Neuron (in vitro differentiated cells): ENCODE measurements around the gene EIF4G2.

Source experiments
- H2AFZ ChIP-seq: one replicate; pipeline ENCODE4 v1.6.1; 2013; ENCODE audit warnings: low read depth, mild to moderate bottlenecking, inconsistent platforms, low read length, moderate library complexity
- H3K27me3 ChIP-seq: one replicate; pipeline ENCODE4 v1.6.1; 2013; ENCODE audit warnings: low read length; ENCODE audit not compliant: insufficient read depth
- H3K36me3 ChIP-seq: one replicate; pipeline ENCODE4 v1.6.1; 2013; ENCODE audit warnings: low read length; ENCODE audit not compliant: insufficient read depth
- H3K4me1 ChIP-seq: one replicate; pipeline ENCODE4 v1.6.1; 2013; ENCODE audit warnings: low read length; ENCODE audit not compliant: insufficient read depth
- H3K4me3 ChIP-seq: 2 replicates; pipeline ENCODE4 v1.5.1; 2013; ENCODE audit warnings: mild to moderate bottlenecking, low read length, moderate library complexity
- H3K9me3 ChIP-seq: one replicate; pipeline ENCODE4 v1.6.1; 2013; ENCODE audit warnings: low read length

The EIF4G2 gene

GRCh38 chr11:10752061-10752460, 56.7 kb downstream of the EIF4G2 start:
- peaks cover 28% of the 10 kb centered on the region for H3K36me3 ChIP-seq
- peaks cover 5% of the 10 kb centered on the region for H3K4me1 ChIP-seq
- H3K9me3 ChIP-seq, result no peaks in the 10 kb centered on the region
- no peaks in the 10 kb centered on the region for H3K27me3 ChIP-seq
- H2AFZ ChIP-seq, result no peak overlapping the region
- peak overlapping the region; percentile 94 for H3K4me3 ChIP-seq

GRCh38 chr11:10751581-10751940, 57.2 kb downstream of the EIF4G2 start:
- Histone ChIP-seq H2AFZ (peak overlapping the region; percentile 77), H3K9me3 (no peaks in the 10 kb centered on the region), H3K4me1 (peaks cover 5% of the 10 kb centered on the region), H3K4me3 (peak overlapping the region; percentile 94), H3K36me3 (peaks cover 23% of the 10 kb centered on the region), H3K27me3 (no peaks in the 10 kb centered on the region)

GRCh38 chr11:10750838-10751580, 57.7 kb downstream of the EIF4G2 start, which contains the start of gene CTR9:
Gene CTR9 (plus strand): TSS chr11:10751246. CDS start chr11:10751413, 167 bp downstream.
- H2AFZ ChIP-seq, result peak within 1 kb of the TSS; percentile 77
- no peaks in the 10 kb centered on the region for H3K9me3 ChIP-seq
- no peaks in the 10 kb centered on the region for H3K27me3 ChIP-seq
- peaks cover 23% of the 10 kb centered on the region for H3K36me3 ChIP-seq
- peak within 1 kb of the TSS; percentile 94 for H3K4me3 ChIP-seq
- peaks cover 5% of the 10 kb centered on the region for H3K4me1 ChIP-seq

- no peak overlapping the region for H3K4me3 ChIP-seq
- no peaks in the 10 kb centered on the region for H3K9me3 ChIP-seq
- H3K4me1 ChIP-seq, result peaks cover 5% of the 10 kb centered on the region
- peaks cover 8% of the 10 kb centered on the region for H3K36me3 ChIP-seq
- peaks cover 6% of the 10 kb centered on the region for H3K27me3 ChIP-seq
- H2AFZ ChIP-seq, result no peak overlapping the region
Measured at GRCh38 chr11:10749476-10749875, 59.2 kb downstream of the EIF4G2 start.

- Histone ChIP-seq H3K9me3 (no peaks in the 10 kb centered on the region), H3K4me3 (no peak overlapping the region), H3K27me3 (peaks cover 18% of the 10 kb centered on the region), H2AFZ (no peak overlapping the region), H3K36me3 (no peaks in the 10 kb centered on the region), H3K4me1 (peaks cover 5% of the 10 kb centered on the region)
Measured at GRCh38 chr11:10747733-10748132, 61.0 kb downstream of the EIF4G2 start.
